ENCODE results near the gene XCR1.

- no peak for TF ChIP-seq POLR2A (IDR thresholded peaks at IDR 0.05; ENCODE audit: borderline replicate concordance, extremely low read depth, insufficient read depth, insufficient read length)
- TF ChIP-seq CTCF (IDR thresholded peaks at IDR 0.05 in 2 of 3, conservative IDR thresholded peaks at IDR 0.05 in 1 of 3; ENCODE audit: borderline replicate concordance in 1 of 3, insufficient read depth in 1 of 3, low read depth in 2 of 3, low read length in 2 of 3): no peak
- no peak for TF ChIP-seq EZH2phosphoT487 (IDR thresholded peaks at IDR 0.05; ENCODE audit: borderline replicate concordance)
- no peak for TF ChIP-seq JUND (IDR thresholded peaks at IDR 0.05)
- TF ChIP-seq RAD21 (IDR thresholded peaks at IDR 0.05; ENCODE audit: low read depth): no peak
- no peak for TF ChIP-seq FOSL1 (IDR thresholded peaks at IDR 0.05; ENCODE audit: low read depth)
- no peak for TF ChIP-seq SIN3A (IDR thresholded peaks at IDR 0.05; ENCODE audit: low read depth)
- no peak for TF ChIP-seq POLR2AphosphoS5 (IDR thresholded peaks at IDR 0.05; ENCODE audit: low read depth, low read length)
- TF ChIP-seq EGR1 (IDR thresholded peaks at IDR 0.05; ENCODE audit: low read depth): no peak
- TF ChIP-seq ATF3 (IDR thresholded peaks at IDR 0.05): no peak
- no peak for TF ChIP-seq YY1 (IDR thresholded peaks at IDR 0.05; ENCODE audit: extremely low read depth, insufficient replicate concordance, low read depth, low read length)
- no peak for TF ChIP-seq ELF1 (IDR thresholded peaks at IDR 0.05; ENCODE audit: borderline replicate concordance, low read depth)
- no peak for TF ChIP-seq ZNF274 (IDR thresholded peaks at IDR 0.05; ENCODE audit: low read depth, low read length)
These were observed 44.1 kb upstream of the XCR1 start for GRCh38 chr3:46071222-46071858.

Measured in HCT116 (cell line).